ENCODE results near the gene BRD7.
A peak's percentile ranks its signal among the peaks of the same experiment; 100 is the strongest.

BRD7 gene

GRCh38 chr16:50388496-50388895, 19.7 kb upstream of the BRD7 start:
- no peak for DNase-seq

- DNase-seq = no peak
These were observed 18.0 kb upstream of the BRD7 start for GRCh38 chr16:50386774-50387173.

- DNase-seq = no peak
These were observed 17.4 kb upstream of the BRD7 start for GRCh38 chr16:50386139-50386538.

- DNase-seq = no peak
These were observed 15.8 kb upstream of the BRD7 start for GRCh38 chr16:50384500-50385135.

GRCh38 chr16:50381679-50382440, 13.1 kb upstream of the BRD7 start:
- no peak for DNase-seq

- DNase-seq = no peak
These were observed 9.6 kb upstream of the BRD7 start for GRCh38 chr16:50378417-50378816.

- DNase-seq = no peak
These were observed 8.2 kb upstream of the BRD7 start for GRCh38 chr16:50377001-50377400.

GRCh38 chr16:50373780-50374179, 5.0 kb upstream of the BRD7 start:
- DNase-seq = no peak

- no peak for DNase-seq
These were observed 4.5 kb upstream of the BRD7 start for GRCh38 chr16:50373345-50373701.

GRCh38 chr16:50372611-50373344, 4.0 kb upstream of the BRD7 start:
- peak; percentile 20 for DNase-seq

GRCh38 chr16:50371936-50372595, 3.3 kb upstream of the BRD7 start:
- DNase-seq = no peak

GRCh38 chr16:50371036-50371716, 2.4 kb upstream of the BRD7 start:
- no peak for DNase-seq

GRCh38 chr16:50369133-50369804, 481 bp upstream of the BRD7 start:
- DNase-seq = no peak

- no peak for DNase-seq
These were observed 895 bp downstream of the BRD7 start for GRCh38 chr16:50367777-50368409.

GRCh38 chr16:50365791-50366575, 2.8 kb downstream of the BRD7 start:
- DNase-seq = no peak

GRCh38 chr16:50363656-50364055, 5.1 kb downstream of the BRD7 start:
- no peak for DNase-seq

GRCh38 chr16:50360779-50361178, 8.0 kb downstream of the BRD7 start:
- no peak for DNase-seq

- DNase-seq = no peak
These were observed 8.6 kb downstream of the BRD7 start for GRCh38 chr16:50360033-50360778.

GRCh38 chr16:50359626-50360025, 9.2 kb downstream of the BRD7 start:
- no peak for DNase-seq
